Lower lobe of right lung (tissue), 2 donors: ENCODE results near the gene ARHGEF3. TPM values are rescaled to one million over a fixed set of nuclear protein-coding genes. Genes with fewer than 3 reads are reported as not detected.

Source experiments
- ATAC-seq, 2 donors: fragments of 200-7000 bp; cut with Tn5 transposase; one replicate each; pipeline ENCODE4 v1.9.1; 2020 to 2022; ENCODE audit warnings: mild to moderate bottlenecking in 2 of 2, moderate library complexity in 2 of 2
- DNase-seq: peaks from one replicate; pipeline ENCODE4 v3.0.0-alpha.2; 2020
- H3K27ac ChIP-seq: fragments of 200-600 bp; one replicate; pipeline ENCODE4 v1.8.0; 2022
- H3K27me3 ChIP-seq: fragments of 200-600 bp; one replicate; pipeline ENCODE4 v1.8.0; 2022; ENCODE audit warnings: low read depth
- H3K36me3 ChIP-seq: fragments of 200-600 bp; one replicate; pipeline ENCODE4 v1.8.0; 2022; ENCODE audit warnings: mild to moderate bottlenecking
- H3K4me1 ChIP-seq: fragments of 200-600 bp; one replicate; pipeline ENCODE4 v1.8.0; 2022
- H3K4me3 ChIP-seq: fragments of 200-600 bp; one replicate; pipeline ENCODE4 v1.8.0; 2022; ENCODE audit warnings: mild to moderate bottlenecking
- H3K9me3 ChIP-seq: fragments of 200-600 bp; one replicate; pipeline ENCODE4 v1.8.0; 2022
- CTCF ChIP-seq: fragments of 200-600 bp; IDR thresholded peaks from one replicate; pipeline ENCODE4 v1.8.0; 2022; ENCODE audit warnings: antibody characterized with exemption, mild to moderate bottlenecking
- intact Hi-C: fragments of 100-400 bp; cut with DNase I; formaldehyde crosslinking; loops from one replicate; pipeline ENCODE4 v1.11.0; 2022
- total RNA-seq: library from RNA; stranded (reverse); fragmentation: NEBNext Ultra II Directional; extraction: Animal tissue kit (Norgen Biotek cat#: 25700); gene quantifications from one replicate; pipeline ENCODE4 v1.2.1, GENCODE V29; 2021
- donor health status: DM: no; HTN: yes; CAD: no; lungs with severe emphysema.

The ARHGEF3 gene
- total RNA-seq, 1 donor from 2014 or later: 48.0 TPM

- H3K4me1 ChIP-seq: peaks cover 8% of the 10 kb centered on the region
- no peak for TF ChIP-seq CTCF
- no peaks in the 10 kb centered on the region for H3K27me3 ChIP-seq
- no peak overlapping the region for H3K27ac ChIP-seq
- DNase-seq: no peak
- no peaks in the 10 kb centered on the region for H3K9me3 ChIP-seq
- intact Hi-C loops: no loop called here
- H3K36me3 ChIP-seq: no peaks in the 10 kb centered on the region
- H3K4me3 ChIP-seq: no peak overlapping the region
- ATAC-seq: no peak
Measured at GRCh38 chr3:56826831-56827722, 25.3 kb upstream of the ARHGEF3 start.

DNA sequence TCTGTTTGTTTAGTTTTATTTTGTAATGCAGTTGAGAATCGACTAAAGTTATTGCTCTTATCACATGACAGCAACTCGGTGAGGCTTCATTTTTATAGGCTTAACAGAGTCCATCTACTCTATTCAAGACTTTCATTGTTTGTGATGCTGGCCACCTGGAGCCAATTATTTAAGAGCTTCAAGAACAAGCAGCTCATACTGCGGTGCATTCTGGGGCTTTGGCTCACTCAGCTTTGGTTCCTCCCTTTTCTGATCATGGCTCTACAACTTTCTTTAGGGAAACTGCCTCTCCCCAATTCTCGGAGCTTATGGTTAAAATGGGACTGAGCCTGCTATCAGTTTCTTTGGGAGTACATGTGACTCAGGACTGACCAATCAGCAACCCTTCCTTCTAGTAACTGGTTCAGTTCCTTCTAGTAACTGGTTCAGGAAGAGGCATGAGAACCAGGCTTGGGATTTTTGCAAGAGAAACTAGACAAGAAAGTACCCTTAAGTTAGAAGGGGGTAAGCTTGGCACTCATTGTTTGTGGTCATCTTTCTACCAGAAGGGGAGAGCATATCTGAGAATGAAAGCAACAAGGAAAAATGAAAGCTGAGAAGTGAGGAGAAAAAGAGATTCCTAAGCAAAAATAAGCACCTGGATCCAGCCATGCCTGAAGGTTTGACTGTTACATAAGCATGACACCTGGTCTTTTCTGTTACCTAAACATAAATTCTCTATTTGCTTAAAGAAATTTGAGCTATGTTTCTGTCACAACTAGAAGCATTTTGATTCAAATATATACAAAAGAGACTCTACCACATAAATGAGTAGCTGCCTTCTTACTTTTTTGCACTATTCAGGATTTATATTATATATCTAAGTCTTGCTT is 24.1 kb upstream of the ARHGEF3 start:
- Histone ChIP-seq H3K36me3 (no peaks in the 10 kb centered on the region), H3K9me3 (no peaks in the 10 kb centered on the region), H3K4me3 (no peak overlapping the region), H3K4me1 (peaks cover 8% of the 10 kb centered on the region), H3K27me3 (no peaks in the 10 kb centered on the region), H3K27ac (no peak overlapping the region)
- TF ChIP-seq CTCF: no peak
- intact Hi-C loops: no loop called here
- DNase-seq (no peak), ATAC-seq (no peak)

GRCh38 chr3:56823984-56824703 is 22.4 kb upstream of the ARHGEF3 start:
- H3K4me3 ChIP-seq: no peak overlapping the region
- no peak for DNase-seq
- no peak overlapping the region for H3K27ac ChIP-seq
- H3K36me3 ChIP-seq: no peaks in the 10 kb centered on the region
- no peaks in the 10 kb centered on the region for H3K9me3 ChIP-seq
- peaks cover 8% of the 10 kb centered on the region for H3K4me1 ChIP-seq
- no peak for ATAC-seq
- intact Hi-C loops: no loop called here
- no peaks in the 10 kb centered on the region for H3K27me3 ChIP-seq
- TF ChIP-seq CTCF: no peak

GRCh38 chr3:56823421-56823926 is 21.7 kb upstream of the ARHGEF3 start:
- no peak for ATAC-seq
- no peaks in the 10 kb centered on the region for H3K27me3 ChIP-seq
- peaks cover 8% of the 10 kb centered on the region for H3K4me1 ChIP-seq
- no peak for TF ChIP-seq CTCF
- no peak overlapping the region for H3K27ac ChIP-seq
- no peak overlapping the region for H3K4me3 ChIP-seq
- intact Hi-C loops: no loop called here
- H3K9me3 ChIP-seq: no peaks in the 10 kb centered on the region
- H3K36me3 ChIP-seq: no peaks in the 10 kb centered on the region
- no peak for DNase-seq

DNA sequence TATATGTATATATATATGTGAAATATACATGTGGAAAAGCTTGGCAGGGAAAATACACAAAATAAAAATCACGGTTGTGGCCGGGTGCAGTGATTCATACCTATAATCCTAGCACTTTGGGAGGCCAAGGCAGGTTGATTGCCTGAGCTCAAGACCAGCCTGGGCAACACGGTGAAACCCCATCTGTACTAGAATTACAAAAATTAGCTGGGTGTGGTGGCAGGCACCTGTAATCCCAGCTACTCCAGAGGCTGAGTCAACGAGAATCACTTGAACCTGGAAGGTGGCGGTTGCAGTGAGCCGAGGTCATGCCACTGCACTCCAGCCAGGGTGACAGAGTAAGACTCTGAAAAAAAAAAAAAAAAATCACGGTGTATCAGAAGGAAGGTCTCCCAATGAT is 20.8 kb upstream of the ARHGEF3 start:
- Histone ChIP-seq H3K4me1 (peaks cover 8% of the 10 kb centered on the region), H3K9me3 (no peaks in the 10 kb centered on the region), H3K27ac (no peak overlapping the region), H3K27me3 (no peaks in the 10 kb centered on the region), H3K4me3 (no peak overlapping the region), H3K36me3 (no peaks in the 10 kb centered on the region)
- ATAC-seq: peak in 1 of 2 donors; percentile 34
- DNase-seq: no peak
- intact Hi-C loops: no loop called here
- no peak for TF ChIP-seq CTCF
